NCI-H345 (cell line): ENCODE measurements around the gene TMEM63A.
A peak's percentile ranks its signal among the peaks of the same experiment; 100 is the strongest.

Experiments used
- DNase-seq: peaks from one replicate; lab custom pipeline; 2025; lab: John Stamatoyannopoulos, UW

The TMEM63A gene

GRCh38 chr1:225885336-225885735 is 3.2 kb upstream of the TMEM63A start:
- no peak for DNase-seq

GRCh38 chr1:225883616-225884265 is 1.6 kb upstream of the TMEM63A start:
- DNase-seq, result no peak

GRCh38 chr1:225882694-225883615 is 775 bp upstream of the TMEM63A start:
- DNase-seq, result no peak

GRCh38 chr1:225881081-225881958 is 860 bp downstream of the TMEM63A start:
- DNase-seq, result no peak

- DNase-seq, result no peak
Observed at GRCh38 chr1:225880636-225881035, 1.5 kb downstream of the TMEM63A start.

GRCh38 chr1:225880222-225880588 is 2.0 kb downstream of the TMEM63A start:
- DNase-seq, result peak; percentile 45

GRCh38 chr1:225879521-225880221 is 2.5 kb downstream of the TMEM63A start:
- DNase-seq, result peak; percentile 42

GRCh38 chr1:225878282-225878681 is 3.9 kb downstream of the TMEM63A start:
- no peak for DNase-seq

- DNase-seq, result no peak
Observed at GRCh38 chr1:225877580-225877979, 4.6 kb downstream of the TMEM63A start.

- no peak for DNase-seq
Observed at GRCh38 chr1:225876900-225877510, 5.2 kb downstream of the TMEM63A start.

GRCh38 chr1:225875044-225875815 is 7.0 kb downstream of the TMEM63A start:
- DNase-seq, result no peak

GRCh38 chr1:225874431-225874830 is 7.7 kb downstream of the TMEM63A start:
- no peak for DNase-seq

GRCh38 chr1:225873281-225873850 is 8.8 kb downstream of the TMEM63A start:
- DNase-seq, result no peak

GRCh38 chr1:225872075-225872430 is 10.1 kb downstream of the TMEM63A start:
- no peak for DNase-seq

- DNase-seq, result peak; percentile 79
Observed at GRCh38 chr1:225871359-225872074, 10.7 kb downstream of the TMEM63A start.

- DNase-seq, result peak; percentile 65
Observed at GRCh38 chr1:225870911-225871310, 11.3 kb downstream of the TMEM63A start.

- DNase-seq, result no peak
Observed at GRCh38 chr1:225868631-225869330, 13.4 kb downstream of the TMEM63A start.

GRCh38 chr1:225866981-225867380 is 15.2 kb downstream of the TMEM63A start:
- no peak for DNase-seq
